ENCODE data around the gene BRMS1. TPM values are rescaled to one million over a fixed set of nuclear protein-coding genes. Genes with fewer than 3 reads are reported as not detected.
A peak's percentile ranks its signal among the peaks of the same experiment; 100 is the strongest.

BRMS1 gene
- total RNA-seq, 1 donor from 2014 or later: 37.8 TPM

DNA sequence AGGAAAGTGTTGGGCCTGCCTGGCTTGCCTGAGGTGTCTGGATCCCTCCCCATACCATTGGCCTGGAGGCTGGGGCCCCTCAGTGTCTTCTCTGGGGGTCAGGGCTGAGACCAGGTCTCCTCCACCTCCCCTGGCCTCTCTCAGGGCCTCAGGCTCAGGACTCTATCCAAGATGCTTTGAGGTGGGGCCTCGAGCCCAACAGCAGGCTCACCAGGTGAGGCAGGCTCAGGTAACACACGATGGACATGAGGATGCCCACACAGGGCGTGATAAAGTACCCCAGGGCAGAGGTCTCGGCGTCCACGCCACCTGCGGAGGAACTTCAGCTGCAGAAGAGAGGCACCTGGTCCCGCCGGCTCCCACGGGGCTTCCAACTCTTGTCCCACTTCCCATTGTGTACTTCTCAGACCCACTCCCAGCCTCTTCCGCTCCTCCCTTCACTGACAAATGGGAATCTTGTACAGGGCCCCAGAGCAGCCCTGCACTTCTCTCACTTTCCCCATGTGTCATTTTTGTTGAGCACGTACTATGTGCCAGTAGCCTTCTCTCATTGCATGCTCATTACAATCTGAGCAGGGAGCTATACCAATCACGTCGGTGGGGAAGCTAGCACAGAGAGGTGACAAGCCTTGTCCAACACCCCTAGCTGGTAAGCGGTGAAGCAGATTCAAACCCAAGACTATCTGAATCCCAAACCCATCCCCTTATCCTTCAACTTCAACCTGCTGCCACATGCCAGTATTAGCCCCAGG lies 22.8 kb upstream of the BRMS1 start:
- H3K36me3 ChIP-seq: no peaks in the 10 kb centered on the region
- no peak for ATAC-seq
- peaks cover 20% of the 10 kb centered on the region for H3K27me3 ChIP-seq (ENCODE audit: low read depth)
- H3K27ac ChIP-seq: no peak overlapping the region
- intact Hi-C loops (cut with DNase I): no loop called here
- no peaks in the 10 kb centered on the region for H3K9me3 ChIP-seq
- no peak overlapping the region for H3K4me3 ChIP-seq
- H3K4me1 ChIP-seq: peaks cover 26% of the 10 kb centered on the region
- DNase-seq: no peak
- TF ChIP-seq CTCF (IDR thresholded peaks at IDR 0.05): no peak

GRCh38 chr11:66366844-66367477 lies 22.1 kb upstream of the BRMS1 start:
- H3K4me1 ChIP-seq: peaks cover 21% of the 10 kb centered on the region
- peaks cover 12% of the 10 kb centered on the region for H3K27me3 ChIP-seq (ENCODE audit: low read depth)
- H3K36me3 ChIP-seq: no peaks in the 10 kb centered on the region
- no peak overlapping the region for H3K4me3 ChIP-seq
- no peak overlapping the region for H3K27ac ChIP-seq
- TF ChIP-seq CTCF (IDR thresholded peaks at IDR 0.05): no peak
- DNase-seq (no peak), ATAC-seq (no peak)
- intact Hi-C loops (cut with DNase I): no loop called here
- H3K9me3 ChIP-seq: no peaks in the 10 kb centered on the region

DNA sequence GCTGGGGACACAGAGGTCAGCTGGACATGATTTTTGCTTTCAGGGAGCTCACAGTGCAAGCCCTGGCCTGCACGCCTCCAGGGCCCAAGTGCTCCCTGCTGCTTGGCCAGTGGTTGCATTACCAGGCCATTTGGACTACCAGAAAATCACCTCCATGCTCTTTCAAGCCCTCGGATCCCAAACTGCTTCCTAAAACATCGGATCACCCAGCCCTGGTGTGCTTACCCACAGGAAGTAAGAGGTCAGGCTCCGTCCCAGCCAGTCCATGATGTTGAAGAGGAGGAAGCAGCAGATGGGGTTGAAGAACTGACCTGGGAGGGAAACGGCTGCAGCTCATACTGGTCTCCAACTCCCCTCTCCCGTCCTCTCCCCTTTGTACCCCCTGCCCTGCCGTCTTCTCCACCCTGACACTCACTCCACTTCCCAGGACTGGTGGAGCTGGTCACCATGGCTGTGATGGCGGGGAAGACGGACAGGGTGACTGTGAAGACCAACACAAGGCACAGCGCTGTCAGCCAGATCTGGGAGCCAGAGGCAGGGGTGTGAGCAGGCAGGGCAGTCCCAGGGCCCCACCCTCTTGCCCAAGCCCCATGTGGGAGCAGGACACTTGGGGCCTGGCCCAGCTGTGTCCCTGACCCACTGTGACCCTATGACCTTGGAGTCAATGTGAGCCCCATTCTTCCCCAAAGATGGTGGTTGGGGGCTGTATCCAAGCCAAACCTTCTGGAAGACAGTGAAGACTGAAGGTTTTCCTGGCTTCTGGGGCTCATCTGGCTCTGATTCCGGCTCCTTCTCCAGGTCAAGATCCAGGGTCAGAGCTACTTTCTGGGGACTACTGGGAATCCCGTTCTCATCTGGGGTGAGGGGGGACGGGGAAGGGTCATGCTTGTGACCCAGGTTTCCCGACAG lies 21.1 kb upstream of the BRMS1 start:
- Histone ChIP-seq H3K4me3 (no peak overlapping the region), H3K27ac (no peak overlapping the region), H3K4me1 (peaks cover 18% of the 10 kb centered on the region), H3K27me3 (ENCODE audit: low read depth) (peaks cover 2% of the 10 kb centered on the region), H3K9me3 (no peaks in the 10 kb centered on the region), H3K36me3 (no peaks in the 10 kb centered on the region)
- DNase-seq: no peak
- TF ChIP-seq CTCF (IDR thresholded peaks at IDR 0.05): no peak
- intact Hi-C loops (cut with DNase I): no loop called here
- ATAC-seq: no peak

DNA sequence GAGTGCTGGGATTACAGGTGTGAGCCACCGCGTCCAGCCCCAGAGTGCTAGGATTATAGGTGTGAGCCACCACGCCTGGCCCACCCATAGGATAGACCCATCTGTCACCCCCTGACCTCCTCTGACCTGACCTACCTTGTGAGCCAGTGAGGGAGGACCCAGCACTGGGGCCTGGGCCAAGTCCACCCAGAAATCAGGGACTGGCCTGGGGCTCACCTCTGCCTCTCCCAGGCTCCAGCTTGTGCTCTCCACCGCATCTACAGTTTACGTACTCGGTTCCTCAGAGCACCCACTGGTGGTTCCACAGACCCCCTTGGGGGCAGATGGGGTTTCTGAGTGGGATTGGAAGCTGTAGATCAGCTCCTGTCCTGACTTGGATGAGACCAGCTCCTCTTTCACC lies 20.3 kb upstream of the BRMS1 start:
- DNase-seq (no peak), ATAC-seq (no peak)
- intact Hi-C loops (cut with DNase I): no loop called here
- Histone ChIP-seq H3K27ac (no peak overlapping the region), H3K27me3 (ENCODE audit: low read depth) (no peaks in the 10 kb centered on the region), H3K4me1 (peaks cover 15% of the 10 kb centered on the region), H3K4me3 (no peak overlapping the region), H3K36me3 (no peaks in the 10 kb centered on the region), H3K9me3 (no peaks in the 10 kb centered on the region)
- TF ChIP-seq CTCF (IDR thresholded peaks at IDR 0.05): no peak

DNA sequence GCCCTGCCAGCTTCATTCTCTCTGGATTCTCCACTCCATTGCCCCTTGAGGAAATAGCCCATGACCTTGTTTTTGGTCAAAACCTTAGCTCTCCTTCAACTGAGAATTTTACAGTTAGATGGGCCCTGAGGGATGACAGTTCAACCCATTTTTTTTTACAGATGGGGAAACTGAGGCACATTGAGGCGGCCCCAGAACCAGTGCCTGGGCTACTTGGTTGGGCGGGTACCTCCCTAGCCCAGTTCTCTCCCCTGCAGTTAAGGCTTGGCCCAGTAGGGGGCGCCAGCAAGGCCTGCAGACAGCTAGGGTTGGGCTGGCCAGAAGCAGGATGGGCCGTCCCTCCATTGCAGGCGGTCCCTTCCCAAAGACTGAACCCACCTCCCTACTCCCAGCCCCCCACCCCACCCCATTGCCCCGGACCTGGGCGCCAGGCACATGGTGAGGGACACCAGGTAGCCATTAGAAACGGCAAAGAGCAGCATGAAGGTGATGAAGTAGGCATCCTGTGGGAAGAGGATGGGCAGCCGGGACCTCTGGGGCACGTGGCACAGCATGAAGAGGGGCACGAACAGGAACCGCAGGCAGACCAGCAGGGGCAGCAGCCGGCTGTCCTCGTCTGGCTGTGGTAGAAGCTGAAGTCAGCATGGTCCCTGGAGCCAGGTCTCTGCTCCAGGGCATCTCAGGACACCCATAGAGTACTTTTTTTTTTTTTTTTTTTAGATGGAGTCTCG lies 19.1 kb upstream of the BRMS1 start:
- ATAC-seq (peak; percentile 39 to 50), DNase-seq (peak; percentile 71)
- peak; percentile 57 for TF ChIP-seq CTCF (IDR thresholded peaks at IDR 0.05)
- Histone ChIP-seq H3K27ac (peak overlapping the region; percentile 41), H3K4me3 (no peak overlapping the region), H3K36me3 (no peaks in the 10 kb centered on the region), H3K4me1 (peaks cover 15% of the 10 kb centered on the region), H3K27me3 (ENCODE audit: low read depth) (no peaks in the 10 kb centered on the region), H3K9me3 (no peaks in the 10 kb centered on the region)
- intact Hi-C loops (cut with DNase I): no loop called here
